Mammary epithelial cell (primary cell): Measurements from ENCODE around the gene KCNA10.

ENCODE experiments used
- EZH2 ChIP-seq: IDR thresholded peaks from 2 replicates; pipeline ENCODE4 v1.6.1; 2012; ENCODE audit warnings: low read length, inconsistent platforms, borderline replicate concordance
- TF ChIP-seq, protein P1 (sequence below), 2 donors: IDR thresholded peaks in 1 of 2; conservative IDR thresholded peaks in 1 of 2; 2 replicates each; pipeline ENCODE4 v1.5.1; 2011 to 2012; ENCODE audit warnings: inconsistent platforms in 2 of 2, low read length in 2 of 2, mild to moderate bottlenecking in 2 of 2, control low read depth in 1 of 2, low read depth in 1 of 2; ENCODE audit not compliant: insufficient read depth in 1 of 2; ENCODE audit errors: extremely low read depth in 1 of 2

DNA sequence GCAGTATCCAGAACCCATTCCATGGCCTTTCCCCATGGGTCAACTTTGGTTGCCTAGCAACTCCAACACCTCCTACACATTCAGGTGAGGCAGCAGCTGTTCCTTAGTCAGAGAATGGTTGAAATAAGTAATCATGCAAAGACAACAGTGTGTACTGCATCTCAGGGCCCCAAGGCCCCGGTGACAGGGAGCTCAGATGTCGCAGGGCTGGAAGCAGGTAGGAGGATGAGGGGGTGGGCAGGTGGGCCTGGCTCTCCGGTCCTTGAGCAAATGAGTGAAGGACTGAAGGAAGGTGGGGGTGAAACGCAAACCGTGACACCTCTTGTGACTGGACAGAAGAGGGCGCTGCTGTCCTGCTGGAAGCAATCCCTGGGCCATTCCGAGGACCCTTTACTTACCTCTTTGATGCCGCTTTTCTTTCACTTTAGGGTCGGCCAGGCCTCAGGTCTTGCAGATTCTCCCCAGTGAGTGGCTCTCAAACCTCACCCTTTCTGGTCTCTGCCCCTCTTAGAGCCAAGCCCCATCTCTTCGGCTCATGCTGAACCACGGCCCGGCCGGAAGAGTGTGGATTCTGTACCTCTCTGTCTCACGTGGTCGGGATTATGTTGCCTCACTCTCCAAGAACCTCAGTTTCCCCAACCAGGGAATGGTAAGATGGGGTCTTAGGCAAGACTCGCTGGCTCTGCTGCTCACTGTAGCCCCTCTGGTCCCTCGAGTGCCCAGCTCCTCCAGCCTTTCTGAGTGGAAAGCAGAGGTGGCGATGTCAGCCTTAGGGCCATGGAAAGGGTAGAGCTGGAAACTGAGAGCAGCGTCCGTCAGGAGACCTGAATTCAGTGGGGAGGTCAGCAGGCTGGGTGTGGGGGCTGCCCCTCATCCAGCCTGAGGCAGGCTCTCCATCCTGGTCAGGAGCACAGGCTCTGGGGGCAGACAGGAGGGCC, 5.6 kb upstream of the KCNA10 start:
- TF ChIP-seq, protein P1, sequence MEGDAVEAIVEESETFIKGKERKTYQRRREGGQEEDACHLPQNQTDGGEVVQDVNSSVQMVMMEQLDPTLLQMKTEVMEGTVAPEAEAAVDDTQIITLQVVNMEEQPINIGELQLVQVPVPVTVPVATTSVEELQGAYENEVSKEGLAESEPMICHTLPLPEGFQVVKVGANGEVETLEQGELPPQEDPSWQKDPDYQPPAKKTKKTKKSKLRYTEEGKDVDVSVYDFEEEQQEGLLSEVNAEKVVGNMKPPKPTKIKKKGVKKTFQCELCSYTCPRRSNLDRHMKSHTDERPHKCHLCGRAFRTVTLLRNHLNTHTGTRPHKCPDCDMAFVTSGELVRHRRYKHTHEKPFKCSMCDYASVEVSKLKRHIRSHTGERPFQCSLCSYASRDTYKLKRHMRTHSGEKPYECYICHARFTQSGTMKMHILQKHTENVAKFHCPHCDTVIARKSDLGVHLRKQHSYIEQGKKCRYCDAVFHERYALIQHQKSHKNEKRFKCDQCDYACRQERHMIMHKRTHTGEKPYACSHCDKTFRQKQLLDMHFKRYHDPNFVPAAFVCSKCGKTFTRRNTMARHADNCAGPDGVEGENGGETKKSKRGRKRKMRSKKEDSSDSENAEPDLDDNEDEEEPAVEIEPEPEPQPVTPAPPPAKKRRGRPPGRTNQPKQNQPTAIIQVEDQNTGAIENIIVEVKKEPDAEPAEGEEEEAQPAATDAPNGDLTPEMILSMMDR (conservative IDR thresholded peaks at IDR 0.05 in 1 of 2, IDR thresholded peaks at IDR 0.05 in 1 of 2; ENCODE audit: extremely low read depth in 1 of 2, insufficient read depth in 1 of 2, low read depth in 1 of 2, low read length in 2 of 2) = peak; percentile 64 to 81
- no peak for TF ChIP-seq EZH2
